ENCODE measurements around the gene C1RL.

C1RL gene

GRCh38 chr12:7091660-7092228 lies 17.3 kb downstream of the C1RL start:
- no peak for DNase-seq

DNA sequence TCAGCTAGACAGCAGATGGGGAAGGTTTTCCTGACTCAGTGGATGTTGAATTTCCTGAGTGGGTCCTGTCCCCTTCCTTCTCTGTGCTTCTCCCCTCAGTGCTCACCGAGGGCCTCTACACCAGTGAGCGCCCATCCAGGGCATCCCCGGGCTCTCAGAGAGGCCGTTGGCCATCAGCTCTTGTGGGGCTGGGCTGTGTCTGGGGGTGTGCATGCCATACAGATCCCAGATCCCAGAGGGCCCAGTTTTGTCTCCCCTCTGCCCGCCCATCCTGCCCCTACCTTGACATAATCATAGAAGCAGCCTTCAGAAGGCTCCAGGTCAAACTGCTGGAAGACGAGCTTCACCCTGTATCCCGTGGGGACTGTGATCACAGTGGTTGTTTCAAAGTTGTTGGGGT lies 17.8 kb downstream of the C1RL start:
- no peak for DNase-seq

DNA sequence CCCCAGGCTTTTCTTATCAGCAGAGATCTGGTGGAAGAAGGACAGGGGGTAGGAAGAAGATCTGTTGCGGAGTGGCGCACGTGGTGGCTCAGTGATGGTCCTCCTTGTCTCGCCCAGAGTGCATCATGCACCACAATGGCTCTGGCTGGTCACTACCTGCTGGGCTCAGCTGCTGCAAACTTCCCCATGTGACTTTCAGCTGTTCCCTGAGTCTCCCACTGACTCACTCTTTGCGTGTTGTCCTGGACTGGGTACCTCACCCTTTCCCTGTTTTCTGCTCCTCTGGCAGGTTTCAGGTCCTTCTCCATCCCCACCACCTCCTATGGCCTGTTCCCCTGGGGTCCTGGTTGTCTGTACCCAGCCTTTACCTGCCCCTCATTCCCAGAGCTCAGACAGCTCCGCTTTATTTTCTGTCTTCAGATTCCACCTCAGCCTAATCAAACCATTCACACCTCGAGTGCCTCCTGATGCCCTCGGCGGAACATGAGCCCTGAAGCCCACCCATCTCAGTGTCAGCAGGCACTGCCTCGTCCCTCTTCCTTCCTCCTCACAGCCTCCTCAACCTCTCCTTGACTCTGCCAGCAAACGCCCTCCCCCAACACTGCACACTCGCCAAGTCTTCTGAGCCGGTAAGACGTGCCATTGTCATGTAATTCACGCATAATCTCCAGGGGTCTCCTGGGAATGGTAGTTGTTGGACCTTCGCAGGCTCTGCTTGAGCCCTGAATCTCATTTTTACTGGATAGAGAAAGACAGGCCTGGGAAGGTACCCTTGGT lies 18.6 kb downstream of the C1RL start:
- no peak for DNase-seq

DNA sequence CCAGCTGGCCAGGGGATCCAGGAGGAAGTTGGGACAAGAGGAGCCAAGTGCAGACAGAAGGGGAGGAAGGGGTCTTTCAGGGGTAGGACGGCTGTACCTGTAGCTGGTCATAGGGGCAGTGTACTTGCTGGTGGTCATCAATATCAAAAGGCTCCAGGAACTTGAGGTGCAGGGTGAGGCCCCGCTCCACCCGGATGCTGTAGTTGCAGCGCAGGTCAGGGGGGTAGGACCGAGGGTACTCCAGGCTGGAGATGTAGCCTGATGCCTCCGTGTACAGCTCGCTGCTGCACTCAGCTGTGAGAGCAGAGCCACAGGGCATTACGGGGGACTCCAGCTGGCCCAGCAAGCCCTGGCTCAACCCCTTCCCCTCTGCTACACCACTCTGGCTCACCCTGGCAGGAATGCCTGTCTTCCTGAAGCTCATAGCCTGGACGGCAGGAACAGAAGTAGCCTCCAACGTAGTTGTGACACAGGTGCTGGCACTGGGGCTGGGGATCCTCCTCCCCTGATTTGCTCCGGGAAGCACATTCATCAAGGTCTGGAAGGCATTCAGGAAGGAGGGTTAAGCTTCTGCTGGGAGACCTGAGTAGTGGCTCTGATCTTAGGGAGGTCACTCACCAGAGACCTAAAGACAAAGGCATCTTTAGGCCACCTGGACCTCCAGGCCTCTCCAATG lies 19.7 kb downstream of the C1RL start:
- DNase-seq: no peak

GRCh38 chr12:7083125-7083524 lies 25.9 kb downstream of the C1RL start:
- no peak for DNase-seq

GRCh38 chr12:7081037-7081436 lies 28.0 kb downstream of the C1RL start:
- no peak for DNase-seq

DNA sequence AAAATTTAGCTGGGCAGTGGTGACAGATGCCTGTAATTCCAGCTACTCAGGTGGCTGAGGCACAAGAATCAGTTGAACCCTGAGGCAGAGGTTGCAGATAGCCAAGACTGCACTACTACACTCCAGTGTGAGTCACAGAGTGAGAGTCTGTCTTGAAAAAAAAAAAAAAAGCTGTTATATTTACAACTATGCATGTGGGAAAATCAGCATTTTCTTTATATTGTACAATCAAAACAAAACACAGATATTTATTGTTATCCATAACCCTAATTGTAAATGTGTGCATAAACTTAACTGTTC lies 29.2 kb downstream of the C1RL start:
- DNase-seq: no peak

DNA sequence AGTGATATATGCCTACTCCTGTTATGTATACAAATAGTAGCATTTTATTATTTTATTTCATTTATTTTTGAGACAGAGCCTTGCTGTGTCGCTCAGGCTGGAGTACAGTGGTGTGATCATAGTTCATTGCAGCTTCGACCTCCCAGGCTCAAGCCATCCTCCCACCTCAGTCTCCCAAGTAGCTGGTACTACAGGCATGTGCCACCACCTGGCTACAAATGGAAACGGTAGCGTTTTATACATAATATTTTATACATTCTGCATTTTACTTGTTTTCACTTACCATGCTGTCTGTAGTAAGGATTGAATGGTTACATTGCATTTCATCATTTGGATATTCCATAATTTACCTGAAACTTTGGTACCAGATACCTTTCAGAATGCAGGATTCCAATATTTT lies 30.9 kb downstream of the C1RL start:
- no peak for DNase-seq

DNA sequence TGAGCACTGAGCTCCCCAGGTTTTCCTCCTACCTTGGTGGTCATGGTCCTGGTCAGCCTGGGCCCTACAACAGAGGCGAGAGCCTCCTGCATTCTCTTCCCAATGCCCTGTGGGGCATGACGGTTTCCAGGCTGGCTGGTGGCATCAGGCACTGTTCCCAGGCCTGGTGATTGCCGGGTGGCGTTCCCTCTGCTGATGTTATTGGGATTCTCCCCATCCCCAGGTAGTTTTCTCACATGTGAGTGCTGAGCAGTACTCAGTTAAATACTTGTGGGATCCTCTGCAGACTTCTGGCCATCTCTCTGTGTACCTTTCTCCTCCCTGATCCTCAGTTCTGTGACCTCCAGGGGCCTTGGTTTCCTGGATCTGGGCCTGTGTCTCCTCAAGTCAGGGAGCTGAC lies 32.5 kb downstream of the C1RL start:
- no peak for DNase-seq

DNA sequence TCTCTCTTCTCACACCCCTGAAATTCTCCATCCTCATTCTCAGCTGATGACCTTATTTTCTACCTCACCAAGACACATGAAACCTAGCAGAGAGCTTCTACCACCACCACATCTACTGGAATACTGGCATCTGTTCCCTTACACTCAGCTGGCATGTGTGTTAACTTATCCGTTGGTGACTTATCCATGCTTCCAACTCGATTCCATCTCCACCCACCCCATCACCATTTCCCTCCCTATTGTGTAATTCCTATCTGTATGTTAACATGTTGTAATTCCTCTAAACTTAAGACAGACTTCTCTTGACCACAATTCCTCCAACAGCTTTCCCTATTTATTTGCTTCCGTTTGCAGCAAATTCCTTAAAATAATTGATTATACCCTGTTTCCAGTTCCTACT lies 33.1 kb downstream of the C1RL start:
- DNase-seq: no peak

DNA sequence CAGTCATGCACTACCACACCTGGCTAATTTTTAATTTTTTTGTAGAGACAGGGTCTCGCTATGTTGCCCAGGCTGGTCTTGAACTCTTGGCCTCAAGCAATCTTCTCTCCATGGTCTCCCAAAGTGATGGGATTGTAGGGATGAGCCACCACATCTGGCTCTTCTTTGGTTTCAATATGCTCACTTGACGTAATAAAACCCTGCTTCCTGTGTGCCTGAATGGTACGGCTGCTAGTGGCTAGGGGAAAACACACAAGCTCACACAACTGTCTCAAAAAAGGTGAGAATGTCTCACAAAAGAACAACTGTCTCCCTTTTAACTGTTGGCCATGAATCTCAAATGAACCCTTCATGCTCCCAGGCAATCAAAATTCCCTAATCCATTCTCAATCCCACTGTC lies 33.5 kb downstream of the C1RL start:
- DNase-seq: no peak

DNA sequence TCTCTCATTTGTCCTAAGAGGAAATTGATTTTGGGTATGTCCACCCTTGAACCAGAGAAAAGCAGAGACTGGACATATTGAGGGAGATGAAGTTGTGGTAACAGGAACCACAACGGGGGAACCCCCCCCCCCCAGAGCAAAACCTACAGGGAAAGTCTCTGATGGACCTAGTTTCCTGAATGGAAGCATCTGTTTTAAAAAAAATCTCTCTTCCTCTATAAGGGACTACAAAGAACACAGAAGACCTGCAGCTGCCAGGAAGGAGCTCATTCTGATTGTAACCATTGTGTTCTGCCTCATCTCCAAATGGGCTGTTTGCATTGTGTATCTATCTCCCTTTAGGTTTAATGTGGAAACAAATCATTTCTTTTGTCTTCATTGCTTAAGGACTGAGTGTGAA lies 35.1 kb downstream of the C1RL start:
- no peak for DNase-seq

DNA sequence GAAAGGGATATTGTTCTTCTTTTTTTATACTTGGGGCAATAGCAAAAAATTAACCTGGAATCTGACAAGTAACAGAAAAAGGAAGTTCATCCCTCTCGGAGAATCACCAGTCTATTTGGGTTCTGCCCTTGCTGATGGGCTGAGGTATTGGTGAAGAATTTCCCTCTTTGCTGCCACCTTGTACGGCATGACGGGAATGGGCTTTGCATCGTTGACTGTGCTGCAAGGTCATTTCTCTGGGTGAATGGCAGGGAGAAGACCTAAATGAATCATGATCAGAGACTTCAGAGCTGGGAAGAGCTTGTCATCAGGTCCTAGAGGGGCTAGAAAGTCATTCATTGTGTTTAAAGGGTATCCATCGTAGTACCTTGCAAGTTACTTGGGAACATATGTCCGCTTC lies 36.5 kb downstream of the C1RL start:
- no peak for DNase-seq

DNA sequence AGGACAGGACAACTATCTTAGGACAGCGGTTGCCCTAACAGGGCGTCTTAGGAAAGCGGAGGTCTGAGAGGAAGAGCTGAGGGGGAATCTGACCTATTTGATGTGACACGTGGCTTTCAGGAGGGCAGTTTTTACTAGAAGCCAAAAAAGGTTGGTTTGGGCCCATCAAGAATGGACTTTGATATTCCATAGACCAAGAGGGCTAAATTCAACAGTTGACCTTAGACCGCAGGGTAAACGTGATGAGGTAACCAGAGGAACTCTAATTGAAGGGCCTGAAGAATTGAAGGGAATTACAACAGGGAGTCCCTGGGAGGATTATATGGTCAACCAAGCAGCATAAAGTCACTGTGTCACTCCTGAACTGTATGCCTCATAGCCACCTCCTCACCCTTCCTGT lies 37.0 kb downstream of the C1RL start:
- DNase-seq: no peak

DNA sequence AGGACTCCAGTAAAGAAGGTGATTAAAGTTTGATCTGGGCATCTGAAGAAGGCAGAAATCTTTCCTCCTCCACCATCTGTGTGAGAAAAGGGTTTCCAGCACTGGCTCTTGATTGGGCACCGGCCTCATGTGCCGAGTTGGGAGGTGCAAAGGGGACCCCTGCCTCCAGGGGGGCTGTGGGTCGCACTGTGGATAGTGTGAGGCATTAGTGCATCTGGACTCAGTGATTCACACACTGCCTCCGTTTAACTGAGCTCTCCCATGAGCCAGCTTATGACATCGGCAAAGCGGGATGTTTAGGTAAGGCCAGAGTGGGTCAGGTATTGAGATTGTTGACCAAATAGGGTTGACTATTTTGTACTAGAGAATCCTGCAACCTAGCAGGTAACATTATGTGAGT lies 39.6 kb downstream of the C1RL start:
- no peak for DNase-seq

GRCh38 chr12:7068994-7069346 lies 40.0 kb downstream of the C1RL start:
- DNase-seq: no peak

- DNase-seq: no peak
Measured at GRCh38 chr12:7068240-7068993, 40.6 kb downstream of the C1RL start.

DNA sequence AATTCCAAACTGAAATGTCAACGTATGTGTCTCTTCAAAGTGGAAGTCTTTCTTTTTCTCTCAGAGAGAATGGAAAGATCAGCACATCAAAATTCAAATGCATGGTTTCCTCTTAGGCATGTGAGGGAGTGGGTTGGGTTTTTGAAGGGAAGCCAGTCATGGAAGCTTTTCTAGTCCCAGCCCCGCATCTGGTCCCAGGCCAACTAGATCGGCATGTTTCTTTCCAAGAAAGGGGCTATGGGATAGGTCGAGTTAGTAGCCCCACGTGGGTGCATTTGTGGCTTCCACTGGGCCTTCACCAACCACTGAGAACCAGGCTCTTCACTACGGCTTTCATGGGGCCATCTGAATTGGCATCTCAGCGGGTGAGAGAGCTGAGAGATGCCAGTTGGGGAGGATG lies 41.9 kb downstream of the C1RL start:
- no peak for DNase-seq

- no peak for DNase-seq
Measured at GRCh38 chr12:7066596-7066995, 42.4 kb downstream of the C1RL start.

DNA sequence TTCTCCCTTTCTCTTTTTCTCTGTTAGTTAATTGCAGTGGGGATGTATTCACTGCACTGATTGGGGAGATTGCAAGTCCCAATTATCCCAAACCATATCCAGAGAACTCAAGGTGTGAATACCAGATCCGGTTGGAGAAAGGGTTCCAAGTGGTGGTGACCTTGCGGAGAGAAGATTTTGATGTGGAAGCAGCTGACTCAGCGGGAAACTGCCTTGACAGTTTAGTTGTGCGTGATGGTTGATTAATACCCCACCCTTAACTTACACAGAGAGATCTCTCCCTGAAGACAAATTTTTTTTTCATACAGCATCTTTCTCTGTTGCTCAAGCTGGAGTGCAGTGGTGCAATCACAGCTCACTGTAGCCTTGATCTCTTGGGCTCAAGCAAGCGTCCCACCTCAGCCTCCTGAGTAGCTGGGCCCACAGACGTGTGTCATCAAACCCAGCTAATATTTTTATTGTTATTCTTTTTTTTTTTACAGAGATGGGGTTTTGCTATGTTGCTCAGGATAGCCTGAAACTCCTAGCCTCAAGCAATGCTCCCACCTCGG lies 43.9 kb downstream of the C1RL start:
- DNase-seq: no peak

DNA sequence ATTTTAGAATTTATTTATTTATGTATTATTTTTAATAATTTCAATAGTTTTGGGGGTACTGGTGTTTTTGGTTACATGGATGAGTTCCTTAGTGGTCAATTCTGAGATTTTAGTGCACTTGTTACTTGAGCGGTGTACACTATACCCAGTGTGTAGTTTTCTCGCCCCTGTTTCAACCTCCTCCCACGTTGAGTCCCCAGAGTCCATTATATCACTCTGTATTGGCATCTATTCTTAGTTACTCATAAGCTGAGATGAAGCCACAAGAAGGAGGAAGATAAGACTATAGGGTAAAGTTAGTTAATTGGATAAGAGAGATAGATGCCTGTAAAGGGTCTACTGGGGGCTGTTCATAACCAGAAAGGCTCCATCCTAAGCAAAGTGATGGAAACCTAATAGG lies 44.5 kb downstream of the C1RL start:
- DNase-seq: no peak

- no peak for DNase-seq
Measured at GRCh38 chr12:7061596-7061995, 47.4 kb downstream of the C1RL start.

DNA sequence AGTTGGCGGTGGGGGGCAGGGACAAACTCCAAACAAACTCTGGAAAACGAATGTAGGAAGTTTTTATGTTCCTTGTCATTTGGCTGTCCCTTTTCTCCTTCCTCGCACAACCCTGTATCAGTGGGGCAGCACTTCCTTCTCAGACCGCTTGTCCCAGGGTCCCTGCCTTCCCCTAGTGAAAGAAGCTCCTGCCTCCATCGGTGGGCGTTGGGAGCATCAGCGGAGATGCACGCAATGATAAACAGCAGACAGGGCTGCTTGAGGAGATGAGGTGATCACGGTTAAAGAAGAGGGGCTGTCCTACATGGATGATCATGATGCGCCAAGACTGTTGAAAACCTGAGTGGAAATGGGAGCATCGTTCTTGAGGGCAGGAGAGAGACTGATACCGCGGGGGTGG lies 47.9 kb downstream of the C1RL start:
- no peak for DNase-seq

Measured in right forelimb (tissue), 1 donor.